Right lobe of liver (tissue), 4 donors: ENCODE results near the gene NAALADL2.

Experiments
- CTCF ChIP-seq, 4 donors: fragments of 200-600 bp in 3 of 4; fragments of 450-650 bp in 1 of 4; IDR thresholded peaks; one replicate each; pipeline versions ENCODE4 v1.5.1 to v1.8.0; 2016 to 2022; ENCODE audit warnings: antibody characterized with exemption in 4 of 4, mild to moderate bottlenecking in 2 of 4
- POLR2A ChIP-seq: fragments of 450-650 bp; IDR thresholded peaks from one replicate; pipeline ENCODE4 v1.6.1; 2017; ENCODE audit warnings: antibody characterized with exemption, mild to moderate bottlenecking
- donor health status: DM: no; HTN: no; CAD: no.
- donor health status: DM: no; HTN: no; CAD: no.
- donor health status: DM: no; HTN: yes; CAD: no.

DNA sequence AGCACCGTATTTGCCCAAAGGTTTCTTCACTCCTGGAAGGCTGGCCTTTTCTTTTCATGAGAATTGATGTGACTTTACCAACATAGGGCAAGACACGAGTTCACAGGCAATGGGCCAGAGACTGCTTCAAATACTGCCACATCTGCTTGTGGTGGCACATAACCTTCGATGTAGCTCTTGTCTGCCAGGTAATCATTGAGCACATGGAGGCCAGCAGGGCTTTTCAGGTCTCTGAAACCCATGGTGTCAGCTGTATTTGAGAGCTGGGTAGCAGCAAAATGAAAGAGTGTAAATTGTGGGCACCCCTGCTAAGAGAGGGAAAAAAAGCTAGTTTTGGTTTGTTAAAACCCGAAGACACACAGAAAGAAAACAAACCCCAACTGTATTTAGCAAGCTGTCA is 200.7 kb downstream of the NAALADL2 start:
- no peak for TF ChIP-seq CTCF (IDR thresholded peaks at IDR 0.05)
- no peak for TF ChIP-seq POLR2A
